ENCODE data around the gene CNTN1. TPM values are rescaled to one million over a fixed set of nuclear protein-coding genes. Genes with fewer than 3 reads are reported as not detected.
"Not testable (repeated sequence)": the region's sequence is repeated elsewhere in the genome, so short reads cannot be mapped to it uniquely, and the experiment has no call there.

CNTN1 gene
- total RNA-seq, 2 donors from 2014 or later: 1.3 to 3.1 TPM

GRCh38 chr12:40727774-40728483 is 35.7 kb downstream of the CNTN1 start:
- Histone ChIP-seq H3K9me3 (no peaks in the 10 kb centered on the region), H3K4me1 (no peaks in the 10 kb centered on the region), H3K27ac (no peak overlapping the region), H3K27me3 (no peaks in the 10 kb centered on the region), H3K36me3 (replicated peaks in 1 of 2; ENCODE audit: insufficient read depth in 1 of 2, low read depth in 2 of 2) (no peaks in the 10 kb centered on the region), H3K4me3 (no peak overlapping the region)
- intact Hi-C loops (cut with DNase I): no loop called here
- DNase-seq (no peak), ATAC-seq (no peak)
- no peak for TF ChIP-seq POLR2A (IDR thresholded peaks at IDR 0.05)
- no peak for TF ChIP-seq CTCF (IDR thresholded peaks at IDR 0.05)
- WGBS, 2 donors: 72 to 74% methylated on average over 4 of the region's 4 CpGs

GRCh38 chr12:40730281-40730680 is 38.0 kb downstream of the CNTN1 start:
- no peak for TF ChIP-seq CTCF (IDR thresholded peaks at IDR 0.05)
- no peak for TF ChIP-seq POLR2A (IDR thresholded peaks at IDR 0.05)
- Histone ChIP-seq H3K4me3 (no peak overlapping the region), H3K9me3 (no peaks in the 10 kb centered on the region), H3K36me3 (replicated peaks in 1 of 2; ENCODE audit: insufficient read depth in 1 of 2, low read depth in 2 of 2) (no peaks in the 10 kb centered on the region), H3K27ac (no peak overlapping the region), H3K27me3 (no peaks in the 10 kb centered on the region), H3K4me1 (no peaks in the 10 kb centered on the region)
- WGBS, 2 donors: 59 to 62% methylated on average over 1 of the region's 1 CpG
- intact Hi-C loops (cut with DNase I): no loop called here
- DNase-seq (no peak), ATAC-seq (no peak)

GRCh38 chr12:40733871-40734270 is 41.6 kb downstream of the CNTN1 start:
- no peaks in the 10 kb centered on the region for H3K27me3 ChIP-seq
- intact Hi-C loops (cut with DNase I): no loop called here
- H3K36me3 ChIP-seq (replicated peaks in 1 of 2; ENCODE audit: insufficient read depth in 1 of 2, low read depth in 2 of 2): no peaks in the 10 kb centered on the region
- no peak overlapping the region for H3K4me3 ChIP-seq
- no peaks in the 10 kb centered on the region for H3K9me3 ChIP-seq
- no peaks in the 10 kb centered on the region for H3K4me1 ChIP-seq
- no peak overlapping the region for H3K27ac ChIP-seq
- DNase-seq (no peak), ATAC-seq (no peak)
- TF ChIP-seq CTCF (IDR thresholded peaks at IDR 0.05) (no peak), POLR2A (IDR thresholded peaks at IDR 0.05) (no peak)

GRCh38 chr12:40734276-40734675 is 42.0 kb downstream of the CNTN1 start:
- H3K27ac ChIP-seq: no peak overlapping the region
- no peaks in the 10 kb centered on the region for H3K4me1 ChIP-seq
- H3K27me3 ChIP-seq: no peaks in the 10 kb centered on the region
- no peak overlapping the region for H3K4me3 ChIP-seq
- no peak for ATAC-seq
- TF ChIP-seq POLR2A (IDR thresholded peaks at IDR 0.05) (no peak), CTCF (IDR thresholded peaks at IDR 0.05) (no peak)
- no peaks in the 10 kb centered on the region for H3K9me3 ChIP-seq
- H3K36me3 ChIP-seq (replicated peaks in 1 of 2; ENCODE audit: insufficient read depth in 1 of 2, low read depth in 2 of 2): no peaks in the 10 kb centered on the region
- no peak for DNase-seq
- WGBS, 2 donors: 52 to 59% methylated on average over 3 of the region's 3 CpGs
- intact Hi-C loops (cut with DNase I): no loop called here

- no peak for TF ChIP-seq POLR2A (IDR thresholded peaks at IDR 0.05)
- TF ChIP-seq CTCF (IDR thresholded peaks at IDR 0.05): no peak
- Histone ChIP-seq H3K9me3 (no peaks in the 10 kb centered on the region), H3K4me3 (no peak overlapping the region), H3K27ac (no peak overlapping the region), H3K4me1 (no peaks in the 10 kb centered on the region), H3K27me3 (no peaks in the 10 kb centered on the region), H3K36me3 (replicated peaks in 1 of 2; ENCODE audit: insufficient read depth in 1 of 2, low read depth in 2 of 2) (no peaks in the 10 kb centered on the region)
- 48 to 52% methylated on average over 3 of the region's 3 CpGs for WGBS, 2 donors
- intact Hi-C loops (cut with DNase I): no loop called here
- ATAC-seq (no peak), DNase-seq (no peak)
These were observed 43.5 kb downstream of the CNTN1 start for GRCh38 chr12:40735551-40736230.

GRCh38 chr12:40737416-40737815 is 45.2 kb downstream of the CNTN1 start:
- H3K9me3 ChIP-seq; H3K27ac ChIP-seq; H3K27me3 ChIP-seq; intact Hi-C loops (cut with DNase I); H3K4me3 ChIP-seq; DNase-seq; H3K36me3 ChIP-seq (replicated peaks in 1 of 2; ENCODE audit: insufficient read depth in 1 of 2, low read depth in 2 of 2); ATAC-seq; H3K4me1 ChIP-seq: not testable (repeated sequence)
- 74 to 76% methylated on average over 4 of the region's 4 CpGs for WGBS, 2 donors
